ENCODE data around the gene ACRBP. TPM values are rescaled to one million over a fixed set of nuclear protein-coding genes. Genes with fewer than 3 reads are reported as not detected.

ACRBP gene
- total RNA-seq, 1 experiment from 2014 or later = 1.3 TPM

GRCh38 chr12:6676962-6677361, 29.7 kb upstream of the ACRBP start:
- Histone ChIP-seq H2BK15ac (ENCODE audit: low read depth, low read length) (no peak overlapping the region), H3K4me1 (ENCODE audit: insufficient read depth, low read length) (no peaks in the 10 kb centered on the region), H2BK12ac (ENCODE audit: insufficient read length, low read depth, low read length) (no peak overlapping the region), H2BK20ac (ENCODE audit: low read depth, low read length, poor library complexity, severe bottlenecking) (no peak overlapping the region), H3K9me3 (ENCODE audit: control insufficient read depth, low read depth, low read length) (no peaks in the 10 kb centered on the region), H3T11ph (ENCODE audit: low read length) (no peak overlapping the region), H3K27ac (ENCODE audit: insufficient read length, low read depth, low read length) (no peak overlapping the region), H3K79me2 (ENCODE audit: insufficient read depth, low read length) (peaks cover 1% of the 10 kb centered on the region; the same call in 1 of the 2 replicates), H3K4ac (ENCODE audit: low read depth, low read length) (no peak overlapping the region), H3K27me3 (ENCODE audit: insufficient read depth, low read length) (no peaks in the 10 kb centered on the region), H3K4me2 (ENCODE audit: insufficient read depth, insufficient read length, low read length) (no peak overlapping the region), H4K5ac (ENCODE audit: insufficient read length, low read depth, low read length) (no peak overlapping the region), H2BK5ac (ENCODE audit: insufficient read length, low read length) (no peak overlapping the region), H3K9ac (ENCODE audit: extremely low read depth, insufficient read length, low read length) (no peak overlapping the region), H4K8ac (replicated peaks; ENCODE audit: insufficient read length, low read depth, low read length) (no peak overlapping the region), H2AK5ac (ENCODE audit: insufficient read length, low read length) (no peak overlapping the region), H4K91ac (ENCODE audit: insufficient read length, low read depth, low read length) (no peak overlapping the region), H2AFZ (ENCODE audit: low read length) (no peak overlapping the region), H3K79me1 (ENCODE audit: insufficient read depth, low read depth, low read length, poor library complexity, severe bottlenecking) (peaks cover 2% of the 10 kb centered on the region), H4K20me1 (ENCODE audit: control insufficient read depth, insufficient read depth, insufficient read length) (no peaks in the 10 kb centered on the region), H2BK120ac (ENCODE audit: low read depth, low read length, poor library complexity, severe bottlenecking) (no peak overlapping the region), H3K23me2 (ENCODE audit: insufficient read length, low read depth, low read length, poor library complexity, severe bottlenecking) (no peaks in the 10 kb centered on the region), H3K18ac (ENCODE audit: insufficient read length, low read depth, low read length) (no peak overlapping the region), H3K56ac (ENCODE audit: insufficient read length, low read depth, low read length) (no peak overlapping the region), H3K14ac (ENCODE audit: insufficient read depth, low read length) (no peak overlapping the region), H3K23ac (ENCODE audit: insufficient read length, low read depth, low read length) (no peak overlapping the region)
- no peak for TF ChIP-seq CTCF (conservative IDR thresholded peaks at IDR 0.05)
- no peaks in the 10 kb centered on the region for H3K4me1 Mint-ChIP-seq
- no peak for DNase-seq
- no peaks in the 10 kb centered on the region for H3K9me3 Mint-ChIP-seq
- peaks cover 46 to 83% (median 65%) of the 10 kb centered on the region in 3 experiments for H3K36me3 Mint-ChIP-seq (ENCODE audit: insufficient read depth in 1 of 3, low read depth in 3 of 3)
- H3K4me3 Mint-ChIP-seq = no peak overlapping the region
- no peaks in the 10 kb centered on the region for H3K27me3 Mint-ChIP-seq (ENCODE audit: low read depth)
- H3K27ac Mint-ChIP-seq = no peak overlapping the region
- WGBS (ENCODE audit: extremely low coverage, insufficient read length, low lambda C conversion rate) = no CpG with 5 or more reads among the region's 5 CpGs
